ENCODE data around the gene TECPR2. TPM values are rescaled to one million over a fixed set of nuclear protein-coding genes. Genes with fewer than 3 reads are reported as not detected.
A peak's percentile ranks its signal among the peaks of the same experiment; 100 is the strongest.

TECPR2 gene
- total and polyA plus RNA-seq, 2 donors from 2014 or later: 6.0 to 30.2 TPM

DNA sequence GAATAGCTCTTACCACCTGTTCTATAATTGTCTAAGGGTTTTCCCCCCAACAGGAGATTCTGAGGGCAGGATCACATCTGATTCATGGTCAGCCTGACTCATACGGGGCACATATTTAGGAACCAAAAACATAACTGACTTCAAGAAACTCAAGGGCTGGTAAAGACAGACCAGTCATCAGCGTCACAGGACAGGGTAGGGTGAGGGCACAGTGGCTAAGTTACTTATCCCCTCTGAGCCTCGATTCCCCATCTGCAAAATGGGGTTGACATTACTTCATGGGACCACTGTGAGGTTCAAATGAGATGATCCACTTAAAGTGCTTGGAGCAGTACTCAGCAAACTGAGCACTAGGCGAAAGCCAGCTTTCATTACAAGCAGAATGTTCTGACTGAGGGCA lies 657 bp upstream of the TECPR2 start:
- intact Hi-C loops (cut with DNase I): no loop called here
- Histone ChIP-seq H3K4me3 (ENCODE audit: low read length in 3 of 3) (peak overlapping the region; percentile 83 to 94 (median 84)), H3K27ac (ENCODE audit: low read depth in 2 of 2, low read length in 2 of 2) (peak overlapping the region; percentile 71 to 73), H3K36me3 (ENCODE audit: control insufficient read depth in 2 of 3, insufficient read depth in 3 of 3, low read length in 3 of 3) (peaks cover 0 to 9% (median 7%) of the 10 kb centered on the region in 3 donors), H3K4me1 (ENCODE audit: control insufficient read depth in 2 of 3, insufficient read depth in 2 of 3, low read depth in 1 of 3, low read length in 3 of 3) (peaks cover 0 to 17% (median 12%) of the 10 kb centered on the region in 3 donors), H3K9ac (ENCODE audit: low read length in 3 of 3) (peak overlapping the region; percentile 81 to 97 (median 95)), H3K9me3 (ENCODE audit: control insufficient read depth in 2 of 3, insufficient read depth in 1 of 3, low read length in 3 of 3) (no peaks in the 10 kb centered on the region), H3K27me3 (ENCODE audit: control insufficient read depth, insufficient read depth, low read length) (no peaks in the 10 kb centered on the region)
- TF ChIP-seq, protein P1, sequence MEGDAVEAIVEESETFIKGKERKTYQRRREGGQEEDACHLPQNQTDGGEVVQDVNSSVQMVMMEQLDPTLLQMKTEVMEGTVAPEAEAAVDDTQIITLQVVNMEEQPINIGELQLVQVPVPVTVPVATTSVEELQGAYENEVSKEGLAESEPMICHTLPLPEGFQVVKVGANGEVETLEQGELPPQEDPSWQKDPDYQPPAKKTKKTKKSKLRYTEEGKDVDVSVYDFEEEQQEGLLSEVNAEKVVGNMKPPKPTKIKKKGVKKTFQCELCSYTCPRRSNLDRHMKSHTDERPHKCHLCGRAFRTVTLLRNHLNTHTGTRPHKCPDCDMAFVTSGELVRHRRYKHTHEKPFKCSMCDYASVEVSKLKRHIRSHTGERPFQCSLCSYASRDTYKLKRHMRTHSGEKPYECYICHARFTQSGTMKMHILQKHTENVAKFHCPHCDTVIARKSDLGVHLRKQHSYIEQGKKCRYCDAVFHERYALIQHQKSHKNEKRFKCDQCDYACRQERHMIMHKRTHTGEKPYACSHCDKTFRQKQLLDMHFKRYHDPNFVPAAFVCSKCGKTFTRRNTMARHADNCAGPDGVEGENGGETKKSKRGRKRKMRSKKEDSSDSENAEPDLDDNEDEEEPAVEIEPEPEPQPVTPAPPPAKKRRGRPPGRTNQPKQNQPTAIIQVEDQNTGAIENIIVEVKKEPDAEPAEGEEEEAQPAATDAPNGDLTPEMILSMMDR (IDR thresholded peaks at IDR 0.05; ENCODE audit: borderline replicate concordance, extremely low read depth, insufficient read depth): no peak
- FAIRE-seq (no peak), DNase-seq (no peak)

DNA sequence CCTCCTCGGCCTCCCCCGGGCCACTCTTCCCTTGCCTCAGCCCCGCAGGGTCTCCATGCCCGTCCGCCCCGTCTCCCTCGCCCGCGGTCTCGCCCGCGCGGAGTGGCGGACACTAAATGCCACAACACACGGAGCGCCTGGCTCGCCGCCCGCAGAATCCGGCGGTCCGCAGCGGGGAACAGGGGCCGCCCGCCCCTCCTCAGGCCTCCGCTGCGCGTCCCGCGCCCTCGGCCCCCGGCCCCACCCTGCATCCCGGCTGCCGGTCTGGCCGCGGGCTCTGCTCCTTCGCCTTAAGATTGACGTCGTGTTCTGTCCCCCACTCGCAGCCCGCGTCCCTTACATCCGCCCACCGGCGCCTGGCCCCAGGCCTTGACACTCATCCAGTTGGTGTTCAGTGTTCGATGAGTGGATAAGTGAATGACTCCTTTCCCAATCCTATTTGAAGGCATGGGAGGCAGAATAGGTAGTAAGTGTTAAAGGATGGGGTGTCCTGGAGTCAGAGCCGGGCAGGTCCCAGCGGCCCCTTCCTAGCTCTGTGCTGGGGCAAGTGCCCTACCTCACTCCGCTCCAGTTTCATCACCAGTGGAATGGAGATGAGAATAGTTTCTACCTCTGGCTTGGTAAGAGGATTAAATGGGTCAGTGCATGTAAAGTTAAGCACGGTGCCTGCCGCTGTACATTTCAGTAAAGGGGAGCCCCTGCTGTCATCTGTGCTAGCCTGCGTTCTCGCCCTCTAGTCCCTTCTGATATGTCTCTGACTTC lies 622 bp downstream of the TECPR2 start:
- peak in 1 of 5 donors; percentile 42 for DNase-seq
- H3K27me3 ChIP-seq (ENCODE audit: control insufficient read depth, insufficient read depth, low read length): no peaks in the 10 kb centered on the region
- H3K4me1 ChIP-seq (ENCODE audit: control insufficient read depth in 2 of 3, insufficient read depth in 2 of 3, low read depth in 1 of 3, low read length in 3 of 3): peaks cover 0 to 17% (median 12%) of the 10 kb centered on the region in 3 donors
- peak overlapping the region; percentile 48 to 84 (median 73) for H3K4me3 ChIP-seq (ENCODE audit: low read length in 3 of 3)
- peak overlapping the region; percentile 20 to 79 (median 38) for H3K9ac ChIP-seq (ENCODE audit: low read length in 3 of 3)
- H3K9me3 ChIP-seq (ENCODE audit: control insufficient read depth in 2 of 3, insufficient read depth in 1 of 3, low read length in 3 of 3): no peaks in the 10 kb centered on the region
- FAIRE-seq: no peak
- intact Hi-C loops (cut with DNase I): no loop called here
- H3K36me3 ChIP-seq (ENCODE audit: control insufficient read depth in 2 of 3, insufficient read depth in 3 of 3, low read length in 3 of 3): peaks cover 0 to under 1% (median 0%) of the 10 kb centered on the region in 3 donors
- TF ChIP-seq, protein P1 (IDR thresholded peaks at IDR 0.05; ENCODE audit: borderline replicate concordance, extremely low read depth, insufficient read depth): no peak
- H3K27ac ChIP-seq (ENCODE audit: low read depth in 2 of 2, low read length in 2 of 2): peak overlapping the region; percentile 80

DNA sequence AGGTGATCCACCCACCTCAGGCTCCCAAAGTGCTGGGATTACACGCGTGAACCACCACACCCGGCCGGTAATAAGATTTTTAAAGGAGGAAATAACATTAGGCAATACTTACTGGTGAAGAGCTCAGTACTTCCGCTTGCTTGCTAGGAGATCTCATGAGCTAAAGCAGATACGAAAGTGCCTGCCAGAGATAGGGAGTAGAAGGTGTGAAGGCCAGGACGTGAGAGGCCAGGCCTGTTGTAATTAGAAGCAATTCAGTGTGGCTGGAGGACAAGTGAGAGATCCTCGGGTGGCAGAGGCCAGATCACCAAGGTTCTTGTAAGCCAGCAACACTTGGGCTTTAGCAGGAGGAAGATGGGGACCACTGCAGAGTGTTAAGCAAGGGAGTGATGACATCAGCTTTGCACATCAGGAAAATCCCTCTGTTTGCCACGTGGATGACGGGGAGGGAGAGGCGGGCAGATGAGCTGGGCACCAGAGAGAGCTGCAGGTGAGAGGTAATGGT lies 7.6 kb downstream of the TECPR2 start:
- H3K27ac ChIP-seq (ENCODE audit: low read depth in 2 of 2, low read length in 2 of 2): no peak overlapping the region
- no peaks in the 10 kb centered on the region for H3K4me1 ChIP-seq (ENCODE audit: control insufficient read depth in 2 of 3, insufficient read depth in 2 of 3, low read depth in 1 of 3, low read length in 3 of 3)
- TF ChIP-seq, protein P1 (IDR thresholded peaks at IDR 0.05; ENCODE audit: borderline replicate concordance, extremely low read depth, insufficient read depth): no peak
- intact Hi-C loops (cut with DNase I): no loop called here
- H3K9ac ChIP-seq (ENCODE audit: low read length in 3 of 3): no peak overlapping the region
- FAIRE-seq (no peak), DNase-seq (no peak)
- no peaks in the 10 kb centered on the region for H3K9me3 ChIP-seq (ENCODE audit: control insufficient read depth in 2 of 3, insufficient read depth in 1 of 3, low read length in 3 of 3)
- no peak overlapping the region for H3K4me3 ChIP-seq (ENCODE audit: low read length in 3 of 3)
- no peaks in the 10 kb centered on the region for H3K36me3 ChIP-seq (ENCODE audit: control insufficient read depth in 2 of 3, insufficient read depth in 3 of 3, low read length in 3 of 3)
- no peaks in the 10 kb centered on the region for H3K27me3 ChIP-seq (ENCODE audit: control insufficient read depth, insufficient read depth, low read length)
